ENCODE results near the gene BAX.

Gene BAX

DNA sequence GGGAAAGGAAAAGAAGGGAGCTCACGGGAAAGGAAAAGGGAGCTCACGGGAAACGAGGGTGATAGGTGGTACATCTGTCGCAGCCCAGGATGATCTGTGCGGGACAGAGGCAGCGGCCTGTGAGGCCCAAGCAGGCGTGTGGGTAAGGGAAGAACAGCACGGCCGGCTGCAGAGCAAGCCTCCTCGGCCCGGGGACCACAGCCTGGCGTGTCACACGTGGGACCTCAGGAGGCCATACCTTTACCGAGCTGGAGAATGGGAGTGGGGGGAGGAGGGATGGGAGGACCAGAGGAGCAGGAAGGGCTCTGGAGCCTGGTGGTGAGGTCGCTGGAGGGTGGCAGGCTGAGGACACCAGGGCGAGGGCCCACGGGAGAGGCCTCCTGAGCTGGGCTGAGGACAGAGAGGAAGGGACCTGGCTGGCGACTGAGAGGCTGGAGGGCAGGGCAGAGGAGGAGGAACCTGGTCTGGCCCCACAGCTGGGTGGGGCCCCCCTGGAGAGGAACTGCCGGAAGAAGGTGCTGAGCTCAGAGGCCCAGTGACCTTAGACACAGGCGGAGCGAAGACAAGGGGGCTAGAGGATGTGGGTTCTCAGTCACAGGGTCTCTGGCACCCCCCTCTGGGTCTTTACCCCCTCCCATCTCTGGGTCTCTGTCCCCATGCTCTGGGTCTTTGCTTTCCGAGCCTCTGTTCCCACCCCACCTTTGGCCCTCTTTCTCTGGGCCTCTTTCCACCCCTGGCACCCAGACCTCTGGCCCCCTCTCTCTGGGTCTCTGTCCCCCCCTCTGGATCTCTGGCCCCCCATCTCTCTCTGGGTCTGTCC, 7.6 kb downstream of the BAX start:
- DNase-seq (ENCODE audit: low read depth, low spot score) = no peak

DNA sequence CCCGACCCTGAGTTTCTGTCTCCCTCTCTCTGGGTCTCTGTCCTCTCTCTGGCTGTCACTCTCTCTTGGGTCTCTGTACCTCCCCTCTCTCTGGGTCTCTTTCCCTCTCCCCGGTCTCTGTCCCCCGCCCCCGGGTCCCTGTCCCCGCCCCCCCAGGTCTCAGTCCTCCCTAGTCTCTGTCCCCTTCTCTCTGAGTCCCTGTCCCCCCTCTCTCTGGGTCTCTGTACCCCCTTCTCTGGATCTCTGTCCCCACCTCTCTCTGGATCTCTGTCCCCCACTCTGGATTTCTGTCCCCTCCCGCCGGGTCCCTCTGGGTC, 8.1 kb downstream of the BAX start:
- DNase-seq (ENCODE audit: low read depth, low spot score) = no peak

DNA sequence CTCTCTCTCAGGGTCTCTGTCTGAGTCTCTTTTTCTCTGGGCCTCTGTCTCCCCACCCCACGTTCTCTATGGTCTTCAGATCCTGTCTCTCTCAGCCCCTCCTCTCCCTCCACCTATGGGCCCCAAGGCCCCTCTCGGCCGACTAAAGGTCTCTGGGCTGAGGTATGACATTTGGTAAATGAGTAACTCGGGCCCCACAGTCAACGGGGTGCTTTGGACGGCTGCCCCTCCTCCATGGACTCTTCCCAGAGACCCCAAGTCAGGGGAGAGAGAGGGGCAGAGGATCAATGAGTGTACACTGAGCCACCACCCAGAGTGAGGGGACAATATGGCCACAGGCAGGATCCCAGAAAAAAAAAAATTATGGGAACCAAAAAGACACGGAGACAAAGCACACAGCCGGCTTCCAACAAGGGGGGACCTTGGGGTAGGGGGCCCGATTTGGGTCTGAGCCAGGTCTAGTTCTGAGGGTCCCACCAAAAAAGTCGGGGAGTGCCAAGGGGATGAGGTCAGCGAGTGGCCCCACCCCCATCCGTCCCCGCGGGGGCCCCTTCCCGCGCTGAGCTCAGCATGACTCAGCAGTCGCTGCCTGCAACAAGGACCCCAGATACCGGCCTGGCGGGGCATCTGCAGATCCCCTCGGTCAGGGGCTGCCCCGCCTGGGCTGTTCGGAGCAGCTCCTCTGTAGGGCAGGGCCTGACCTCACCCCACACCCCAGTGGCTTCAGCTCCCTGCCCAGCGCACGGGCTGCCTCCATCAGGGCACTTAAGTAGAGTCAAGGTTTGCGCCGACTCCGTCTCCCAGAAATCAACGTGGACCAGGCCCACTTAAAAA, 8.9 kb downstream of the BAX start:
- DNase-seq (ENCODE audit: low read depth, low spot score) = peak; percentile 34

- DNase-seq (ENCODE audit: low read depth, low spot score) = no peak
These were observed 9.7 kb downstream of the BAX start for GRCh38 chr19:48964205-48965039.

GRCh38 chr19:48965040-48965805, 10.5 kb downstream of the BAX start, which contains the start of gene FTL:
FTL (plus strand) TSS chr19:48965309; CDS start chr19:48965508, 199 bp downstream.
- DNase-seq (ENCODE audit: low read depth, low spot score) = peak; percentile 75

DNA sequence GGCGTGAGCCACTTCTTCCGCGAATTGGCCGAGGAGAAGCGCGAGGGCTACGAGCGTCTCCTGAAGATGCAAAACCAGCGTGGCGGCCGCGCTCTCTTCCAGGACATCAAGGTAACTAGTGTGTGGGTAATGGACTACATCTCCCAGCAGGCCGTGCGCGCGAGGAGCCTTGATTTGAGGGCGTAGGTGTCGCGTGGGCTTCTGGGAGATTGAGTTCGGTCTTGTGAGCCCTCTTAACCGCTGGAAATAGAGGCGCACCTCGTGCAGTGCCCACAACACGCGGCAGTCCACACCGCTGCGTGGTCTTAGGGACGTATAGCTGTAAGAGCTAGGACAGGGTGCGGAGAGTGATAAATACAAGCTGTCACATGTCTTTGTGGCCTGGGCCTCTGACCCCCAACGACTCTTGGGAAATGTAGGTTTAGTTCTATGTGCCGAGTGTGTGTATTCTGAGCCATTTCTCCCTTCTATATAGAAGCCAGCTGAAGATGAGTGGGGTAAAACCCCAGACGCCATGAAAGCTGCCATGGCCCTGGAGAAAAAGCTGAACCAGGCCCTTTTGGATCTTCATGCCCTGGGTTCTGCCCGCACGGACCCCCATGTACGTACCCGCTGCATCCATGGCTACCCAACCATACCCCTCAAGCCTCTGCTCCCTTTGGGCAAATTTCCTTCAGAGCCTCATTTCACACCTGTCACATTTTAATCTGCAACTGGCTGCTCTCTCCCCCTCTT, 11.3 kb downstream of the BAX start:
- peak; percentile 83 for DNase-seq (ENCODE audit: low read depth, low spot score)

DNA sequence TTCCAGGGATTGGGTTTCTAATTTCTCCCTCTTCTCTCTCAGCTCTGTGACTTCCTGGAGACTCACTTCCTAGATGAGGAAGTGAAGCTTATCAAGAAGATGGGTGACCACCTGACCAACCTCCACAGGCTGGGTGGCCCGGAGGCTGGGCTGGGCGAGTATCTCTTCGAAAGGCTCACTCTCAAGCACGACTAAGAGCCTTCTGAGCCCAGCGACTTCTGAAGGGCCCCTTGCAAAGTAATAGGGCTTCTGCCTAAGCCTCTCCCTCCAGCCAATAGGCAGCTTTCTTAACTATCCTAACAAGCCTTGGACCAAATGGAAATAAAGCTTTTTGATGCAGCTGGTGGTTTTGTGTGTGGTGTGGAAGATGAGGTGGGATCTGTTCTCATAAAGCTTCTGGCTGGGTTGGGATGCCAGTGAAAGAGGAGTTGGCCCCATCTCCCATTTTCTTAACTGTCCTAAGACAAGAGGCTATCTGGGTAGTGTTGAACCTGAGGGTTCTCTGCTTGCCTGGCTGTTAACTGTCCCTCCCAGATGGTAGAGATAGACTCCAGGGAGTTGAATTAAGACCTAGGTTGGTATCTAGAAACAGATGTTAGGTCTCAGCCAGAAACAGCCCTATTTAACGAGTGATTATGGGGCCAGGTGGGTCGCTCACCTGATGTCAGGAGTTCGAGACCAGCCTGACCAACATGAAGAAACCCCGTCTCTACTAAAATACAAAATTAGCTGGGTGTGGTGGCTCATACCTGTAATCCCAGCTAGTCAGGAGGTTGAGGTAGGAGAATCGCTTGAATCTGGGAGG, 12.1 kb downstream of the BAX start:
- DNase-seq (ENCODE audit: low read depth, low spot score) = no peak

- DNase-seq (ENCODE audit: low read depth, low spot score) = no peak
These were observed 12.9 kb downstream of the BAX start for GRCh38 chr19:48967346-48968178.

DNA sequence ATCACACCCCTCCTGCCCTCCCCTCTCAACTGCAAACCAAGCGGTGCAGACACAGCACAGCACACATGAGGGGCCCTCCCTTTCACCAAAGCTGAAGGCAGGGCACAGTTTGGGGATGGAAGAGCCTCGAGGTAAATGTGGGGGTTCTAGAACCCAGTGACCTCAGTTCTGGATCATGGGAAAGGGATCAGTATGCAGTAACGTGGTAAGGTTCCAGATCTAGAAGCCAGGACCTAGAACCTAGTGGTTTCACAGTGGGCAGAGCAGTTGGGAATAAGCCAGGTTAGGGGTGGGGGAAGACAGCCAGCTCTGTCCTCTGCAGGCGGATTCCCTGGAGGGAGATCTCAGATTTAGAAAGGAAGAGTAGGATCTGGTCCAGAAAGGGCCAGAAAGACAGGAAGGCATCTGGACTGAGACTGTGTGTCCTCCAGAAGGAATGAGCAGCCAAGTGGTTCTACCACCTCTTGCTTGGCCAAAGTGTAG, 13.5 kb downstream of the BAX start:
- no peak for DNase-seq (ENCODE audit: low read depth, low spot score)

GRCh38 chr19:48968813-48969218, 14.1 kb downstream of the BAX start:
- DNase-seq (ENCODE audit: low read depth, low spot score) = no peak

- DNase-seq (ENCODE audit: low read depth, low spot score) = no peak
These were observed 14.8 kb downstream of the BAX start for GRCh38 chr19:48969276-48970138.

- no peak for DNase-seq (ENCODE audit: low read depth, low spot score)
These were observed 15.6 kb downstream of the BAX start for GRCh38 chr19:48970139-48970766.

GRCh38 chr19:48970923-48971395, 16.3 kb downstream of the BAX start:
- peak; percentile 58 for DNase-seq (ENCODE audit: low read depth, low spot score)

GRCh38 chr19:48975947-48976847, 21.5 kb downstream of the BAX start:
- DNase-seq (ENCODE audit: low read depth, low spot score) = no peak

- DNase-seq (ENCODE audit: low read depth, low spot score) = no peak
These were observed 22.4 kb downstream of the BAX start for GRCh38 chr19:48977061-48977460.

DNA sequence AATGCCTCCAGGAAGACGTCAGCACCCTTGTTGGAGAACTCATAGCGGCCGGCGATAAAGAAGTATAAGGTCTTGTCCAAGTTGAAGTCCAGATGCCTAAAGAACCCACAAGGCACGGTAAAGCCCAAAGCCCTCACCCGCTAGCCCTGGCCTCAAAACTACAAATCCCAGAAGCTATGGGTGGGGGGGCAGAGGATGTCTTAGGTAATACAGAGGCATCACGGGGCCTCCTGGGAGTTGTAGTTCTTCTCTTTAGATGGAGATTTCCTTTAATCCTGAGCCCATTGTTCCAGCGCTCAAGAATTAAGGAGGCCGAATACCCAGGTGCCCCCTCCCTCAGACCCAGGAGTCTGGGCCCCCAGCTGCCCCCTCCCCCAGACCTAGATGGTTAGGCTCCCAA, 27.6 kb downstream of the BAX start:
- no peak for DNase-seq (ENCODE audit: low read depth, low spot score)

All from activated CD4-positive, CD25-positive, alpha-beta regulatory T cell treated with anti-CD3 and anti-CD28 coated beads, Interleukin-2, amount 50 U/mL, for 16 hours (primary cell).